ENCODE data around the gene PATL1.

The PATL1 gene

DNA sequence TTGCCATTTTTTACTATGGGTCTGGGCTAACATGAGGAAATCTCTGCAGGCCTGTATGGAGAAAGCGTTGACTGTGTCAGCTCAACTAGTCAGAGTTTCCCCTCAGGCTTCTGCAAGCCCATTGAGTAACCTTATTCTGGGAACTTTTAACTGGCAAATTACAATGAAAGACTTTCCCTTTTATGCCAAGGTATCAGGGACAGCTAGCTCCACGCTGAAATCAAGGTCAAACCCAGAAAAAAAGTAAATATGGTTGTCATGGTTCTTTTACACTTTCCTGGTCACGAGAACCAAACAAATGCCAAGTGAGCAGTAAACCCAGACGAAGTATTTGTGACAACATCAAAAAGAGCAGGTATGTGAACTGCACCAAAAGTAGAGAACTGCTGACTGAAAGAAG is 67.0 kb downstream of the PATL1 start:
- H3K27ac ChIP-seq (ENCODE audit: extremely low read depth, low read depth, low read length), result no peak overlapping the region
- ChIA-PET POLR2A (no interaction called here), CTCF (interaction anchor here (0.7 kb wide), 1 partner anchor 545 kb away, joined by 3 read pairs; no protein-coding TSS in a partner anchor)
- TF ChIP-seq, protein P1, sequence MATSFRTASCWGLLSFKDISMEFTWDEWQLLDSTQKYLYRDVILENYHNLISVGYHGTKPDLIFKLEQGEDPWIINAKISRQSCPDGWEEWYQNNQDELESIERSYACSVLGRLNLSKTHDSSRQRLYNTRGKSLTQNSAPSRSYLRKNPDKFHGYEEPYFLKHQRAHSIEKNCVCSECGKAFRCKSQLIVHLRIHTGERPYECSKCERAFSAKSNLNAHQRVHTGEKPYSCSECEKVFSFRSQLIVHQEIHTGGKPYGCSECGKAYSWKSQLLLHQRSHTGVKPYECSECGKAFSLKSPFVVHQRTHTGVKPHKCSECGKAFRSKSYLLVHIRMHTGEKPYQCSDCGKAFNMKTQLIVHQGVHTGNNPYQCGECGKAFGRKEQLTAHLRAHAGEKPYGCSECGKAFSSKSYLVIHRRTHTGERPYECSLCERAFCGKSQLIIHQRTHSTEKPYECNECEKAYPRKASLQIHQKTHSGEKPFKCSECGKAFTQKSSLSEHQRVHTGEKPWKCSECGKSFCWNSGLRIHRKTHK (tag by site-specific recombination; IDR thresholded peaks at IDR 0.05), result no peak
- TF ChIP-seq SP7 (tag by site-specific recombination; IDR thresholded peaks at IDR 0.05) (no peak), ZNF830 (tag by site-specific recombination; IDR thresholded peaks at IDR 0.05; ENCODE audit: low read depth) (no peak), ZBTB48 (tag by site-specific recombination; IDR thresholded peaks at IDR 0.05) (no peak), ZNF571 (tag by site-specific recombination; IDR thresholded peaks at IDR 0.05) (no peak), KLF1 (tag by site-specific recombination; IDR thresholded peaks at IDR 0.05) (no peak), ZNF660 (tag by site-specific recombination; IDR thresholded peaks at IDR 0.05) (no peak), ZNF785 (tag by site-specific recombination; IDR thresholded peaks at IDR 0.05) (no peak), ZNF510 (tag by site-specific recombination; IDR thresholded peaks at IDR 0.05; ENCODE audit: insufficient replicate concordance) (no peak), ZNF335 (tag by site-specific recombination; conservative IDR thresholded peaks at IDR 0.05) (no peak), ZFP3 (tag by site-specific recombination; IDR thresholded peaks at IDR 0.05; ENCODE audit: low read depth) (no peak), ZNF302 (tag by site-specific recombination; IDR thresholded peaks at IDR 0.05; ENCODE audit: low read depth) (no peak), ZNF248 (tag by site-specific recombination; IDR thresholded peaks at IDR 0.05) (no peak), ZNF214 (tag by site-specific recombination; IDR thresholded peaks at IDR 0.05; ENCODE audit: borderline replicate concordance) (no peak), ZNF433 (tag by site-specific recombination; IDR thresholded peaks at IDR 0.05; ENCODE audit: low read depth) (no peak), KLF10 (tag by site-specific recombination; IDR thresholded peaks at IDR 0.05) (no peak), ZNF658 (tag by site-specific recombination; IDR thresholded peaks at IDR 0.05) (no peak), OVOL3 (tag by site-specific recombination; IDR thresholded peaks at IDR 0.05) (no peak)
- TF ChIP-seq, protein P2, sequence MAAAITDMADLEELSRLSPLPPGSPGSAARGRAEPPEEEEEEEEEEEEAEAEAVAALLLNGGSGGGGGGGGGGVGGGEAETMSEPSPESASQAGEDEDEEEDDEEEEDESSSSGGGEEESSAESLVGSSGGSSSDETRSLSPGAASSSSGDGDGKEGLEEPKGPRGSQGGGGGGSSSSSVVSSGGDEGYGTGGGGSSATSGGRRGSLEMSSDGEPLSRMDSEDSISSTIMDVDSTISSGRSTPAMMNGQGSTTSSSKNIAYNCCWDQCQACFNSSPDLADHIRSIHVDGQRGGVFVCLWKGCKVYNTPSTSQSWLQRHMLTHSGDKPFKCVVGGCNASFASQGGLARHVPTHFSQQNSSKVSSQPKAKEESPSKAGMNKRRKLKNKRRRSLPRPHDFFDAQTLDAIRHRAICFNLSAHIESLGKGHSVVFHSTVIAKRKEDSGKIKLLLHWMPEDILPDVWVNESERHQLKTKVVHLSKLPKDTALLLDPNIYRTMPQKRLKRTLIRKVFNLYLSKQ (tag by site-specific recombination; IDR thresholded peaks at IDR 0.05; ENCODE audit: borderline replicate concordance), result no peak
- TF ChIP-seq, protein P3, sequence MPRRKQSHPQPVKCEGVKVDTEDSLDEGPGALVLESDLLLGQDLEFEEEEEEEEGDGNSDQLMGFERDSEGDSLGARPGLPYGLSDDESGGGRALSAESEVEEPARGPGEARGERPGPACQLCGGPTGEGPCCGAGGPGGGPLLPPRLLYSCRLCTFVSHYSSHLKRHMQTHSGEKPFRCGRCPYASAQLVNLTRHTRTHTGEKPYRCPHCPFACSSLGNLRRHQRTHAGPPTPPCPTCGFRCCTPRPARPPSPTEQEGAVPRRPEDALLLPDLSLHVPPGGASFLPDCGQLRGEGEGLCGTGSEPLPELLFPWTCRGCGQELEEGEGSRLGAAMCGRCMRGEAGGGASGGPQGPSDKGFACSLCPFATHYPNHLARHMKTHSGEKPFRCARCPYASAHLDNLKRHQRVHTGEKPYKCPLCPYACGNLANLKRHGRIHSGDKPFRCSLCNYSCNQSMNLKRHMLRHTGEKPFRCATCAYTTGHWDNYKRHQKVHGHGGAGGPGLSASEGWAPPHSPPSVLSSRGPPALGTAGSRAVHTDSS (tag by site-specific recombination; IDR thresholded peaks at IDR 0.05), result no peak
- no peak overlapping the region for H3K4me3 ChIP-seq (ENCODE audit: low read depth, low read length)
- H3K36me3 ChIP-seq (ENCODE audit: control insufficient read depth in 2 of 2, insufficient read depth in 1 of 2, low read length in 2 of 2), result peaks cover 31 to 98% of the 10 kb centered on the region in 2 experiments
- H3K4me1 ChIP-seq (ENCODE audit: control insufficient read depth, insufficient read depth, low read length), result no peaks in the 10 kb centered on the region
- H3K9me3 ChIP-seq (ENCODE audit: control insufficient read depth, insufficient read depth, low read depth, low read length), result no peaks in the 10 kb centered on the region

DNA sequence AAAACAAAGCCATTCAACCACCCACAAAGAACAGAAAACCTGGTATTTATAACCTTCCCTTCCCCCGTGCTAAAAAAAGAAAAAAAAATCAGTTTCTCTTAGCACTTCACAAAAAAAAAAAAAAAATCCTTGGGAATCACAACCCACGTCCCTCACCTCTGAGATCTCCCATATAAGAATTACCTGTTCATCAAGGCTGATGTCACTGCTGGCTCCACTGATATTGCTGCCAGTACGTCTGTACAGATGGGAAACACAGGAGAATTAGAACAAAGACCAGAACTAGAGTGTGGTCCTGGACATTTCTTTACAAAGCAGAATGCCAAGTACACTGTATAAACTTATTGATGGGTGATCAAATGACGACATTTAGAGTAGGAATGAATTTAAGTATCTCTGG is 68.2 kb downstream of the PATL1 start:
- H3K9me3 ChIP-seq (ENCODE audit: control insufficient read depth, insufficient read depth, low read depth, low read length), result no peaks in the 10 kb centered on the region
- ChIA-PET POLR2A (no interaction called here), CTCF (no interaction called here)
- H3K36me3 ChIP-seq (ENCODE audit: control insufficient read depth in 2 of 2, insufficient read depth in 1 of 2, low read length in 2 of 2), result peaks cover 31 to 96% of the 10 kb centered on the region in 2 experiments
- no peak overlapping the region for H3K4me3 ChIP-seq (ENCODE audit: low read depth, low read length)
- H3K4me1 ChIP-seq (ENCODE audit: control insufficient read depth, insufficient read depth, low read length), result no peaks in the 10 kb centered on the region
- H3K27ac ChIP-seq (ENCODE audit: extremely low read depth, low read depth, low read length), result no peak overlapping the region
- TF ChIP-seq ZNF214 (tag by site-specific recombination; IDR thresholded peaks at IDR 0.05; ENCODE audit: borderline replicate concordance) (no peak), ZNF169 (tag by site-specific recombination; IDR thresholded peaks at IDR 0.05) (no peak), ZNF146 (tag by site-specific recombination; IDR thresholded peaks at IDR 0.05) (no peak), ZNF132 (tag by site-specific recombination; IDR thresholded peaks at IDR 0.05; ENCODE audit: borderline replicate concordance) (no peak), ZFP41 (tag by site-specific recombination; IDR thresholded peaks at IDR 0.05; ENCODE audit: borderline replicate concordance) (no peak), ZNF561 (tag by site-specific recombination; IDR thresholded peaks at IDR 0.05; ENCODE audit: borderline replicate concordance) (no peak), SETDB1 (IDR thresholded peaks at IDR 0.05; ENCODE audit: insufficient read length, low read length) (no peak), GLIS1 (tag by site-specific recombination; IDR thresholded peaks at IDR 0.05) (no peak), ZNF660 (tag by site-specific recombination; IDR thresholded peaks at IDR 0.05) (no peak)
- TF ChIP-seq, protein P4, sequence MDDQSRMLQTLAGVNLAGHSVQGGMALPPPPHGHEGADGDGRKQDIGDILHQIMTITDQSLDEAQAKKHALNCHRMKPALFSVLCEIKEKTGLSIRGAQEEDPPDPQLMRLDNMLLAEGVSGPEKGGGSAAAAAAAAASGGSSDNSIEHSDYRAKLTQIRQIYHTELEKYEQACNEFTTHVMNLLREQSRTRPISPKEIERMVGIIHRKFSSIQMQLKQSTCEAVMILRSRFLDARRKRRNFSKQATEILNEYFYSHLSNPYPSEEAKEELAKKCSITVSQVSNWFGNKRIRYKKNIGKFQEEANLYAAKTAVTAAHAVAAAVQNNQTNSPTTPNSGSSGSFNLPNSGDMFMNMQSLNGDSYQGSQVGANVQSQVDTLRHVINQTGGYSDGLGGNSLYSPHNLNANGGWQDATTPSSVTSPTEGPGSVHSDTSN (CRISPR knock-in tag; IDR thresholded peaks at IDR 0.05), result no peak
- TF ChIP-seq, protein P5, sequence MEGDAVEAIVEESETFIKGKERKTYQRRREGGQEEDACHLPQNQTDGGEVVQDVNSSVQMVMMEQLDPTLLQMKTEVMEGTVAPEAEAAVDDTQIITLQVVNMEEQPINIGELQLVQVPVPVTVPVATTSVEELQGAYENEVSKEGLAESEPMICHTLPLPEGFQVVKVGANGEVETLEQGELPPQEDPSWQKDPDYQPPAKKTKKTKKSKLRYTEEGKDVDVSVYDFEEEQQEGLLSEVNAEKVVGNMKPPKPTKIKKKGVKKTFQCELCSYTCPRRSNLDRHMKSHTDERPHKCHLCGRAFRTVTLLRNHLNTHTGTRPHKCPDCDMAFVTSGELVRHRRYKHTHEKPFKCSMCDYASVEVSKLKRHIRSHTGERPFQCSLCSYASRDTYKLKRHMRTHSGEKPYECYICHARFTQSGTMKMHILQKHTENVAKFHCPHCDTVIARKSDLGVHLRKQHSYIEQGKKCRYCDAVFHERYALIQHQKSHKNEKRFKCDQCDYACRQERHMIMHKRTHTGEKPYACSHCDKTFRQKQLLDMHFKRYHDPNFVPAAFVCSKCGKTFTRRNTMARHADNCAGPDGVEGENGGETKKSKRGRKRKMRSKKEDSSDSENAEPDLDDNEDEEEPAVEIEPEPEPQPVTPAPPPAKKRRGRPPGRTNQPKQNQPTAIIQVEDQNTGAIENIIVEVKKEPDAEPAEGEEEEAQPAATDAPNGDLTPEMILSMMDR (tag by site-specific recombination; IDR thresholded peaks at IDR 0.05), result no peak

Measured in HEK293 (cell line).